Endothelial cell (in vitro differentiated cells): ENCODE data around the gene TSC22D1. TPM values are rescaled to one million over a fixed set of nuclear protein-coding genes. Genes with fewer than 3 reads are reported as not detected.

Source experiments
- DNase-seq: peaks from one replicate; pipeline ENCODE4 v3.0.0; 2021; ENCODE audit warnings: low spot score
- H3K27ac Mint-ChIP-seq: one replicate; pipeline ENCODE4 v1.8.0; 2021; ENCODE audit warnings: mixed read lengths, inconsistent platforms; ENCODE audit not compliant: unreplicated experiment
- H3K27me3 Mint-ChIP-seq: one replicate; pipeline ENCODE4 v1.8.0; 2021; ENCODE audit warnings: mild to moderate bottlenecking, moderate library complexity, mixed read lengths, inconsistent platforms; ENCODE audit not compliant: unreplicated experiment
- H3K36me3 Mint-ChIP-seq: one replicate; pipeline ENCODE4 v1.8.0; 2021; ENCODE audit warnings: mild to moderate bottlenecking, low read depth, mixed read lengths, inconsistent platforms; ENCODE audit not compliant: unreplicated experiment
- H3K4me1 Mint-ChIP-seq: one replicate; pipeline ENCODE4 v1.8.0; 2021; ENCODE audit warnings: mild to moderate bottlenecking, mixed read lengths, inconsistent platforms; ENCODE audit not compliant: unreplicated experiment
- H3K4me3 Mint-ChIP-seq: one replicate; pipeline ENCODE4 v1.8.0; 2021; ENCODE audit warnings: mild to moderate bottlenecking, mixed read lengths, inconsistent platforms; ENCODE audit not compliant: unreplicated experiment
- H3K9me3 Mint-ChIP-seq: one replicate; pipeline ENCODE4 v1.8.0; 2021; ENCODE audit warnings: mixed read lengths, inconsistent platforms; ENCODE audit not compliant: unreplicated experiment
- total RNA-seq: library from RNA; stranded (reverse); fragmentation: NEBNext Ultra II Directional; extraction: Animal tissue kit (Norgen Biotek cat#: 25700); gene quantifications from one replicate; pipeline ENCODE4 v1.2.1, GENCODE V29; 2021; ENCODE audit not compliant: unreplicated experiment
- TF ChIP-seq, protein P1 (sequence below): fragments of 200-600 bp; sonication (generic); IDR thresholded peaks from one replicate; pipeline ENCODE4 v1.5.0; 2021; ENCODE audit warnings: antibody characterized with exemption; ENCODE audit not compliant: unreplicated experiment

Gene TSC22D1
- total RNA-seq, 1 donor from 2014 or later = 73.0 TPM

GRCh38 chr13:44435142-44435918, 140.8 kb downstream of the TSC22D1 start:
- Mint-ChIP-seq H3K4me3 (peak overlapping the region; percentile 98), H3K27me3 (peaks cover 8% of the 10 kb centered on the region), H3K36me3 (peaks cover 5% of the 10 kb centered on the region), H3K4me1 (peaks cover 23% of the 10 kb centered on the region), H3K27ac (peak overlapping the region; percentile 98), H3K9me3 (no peaks in the 10 kb centered on the region)
- TF ChIP-seq, protein P1, sequence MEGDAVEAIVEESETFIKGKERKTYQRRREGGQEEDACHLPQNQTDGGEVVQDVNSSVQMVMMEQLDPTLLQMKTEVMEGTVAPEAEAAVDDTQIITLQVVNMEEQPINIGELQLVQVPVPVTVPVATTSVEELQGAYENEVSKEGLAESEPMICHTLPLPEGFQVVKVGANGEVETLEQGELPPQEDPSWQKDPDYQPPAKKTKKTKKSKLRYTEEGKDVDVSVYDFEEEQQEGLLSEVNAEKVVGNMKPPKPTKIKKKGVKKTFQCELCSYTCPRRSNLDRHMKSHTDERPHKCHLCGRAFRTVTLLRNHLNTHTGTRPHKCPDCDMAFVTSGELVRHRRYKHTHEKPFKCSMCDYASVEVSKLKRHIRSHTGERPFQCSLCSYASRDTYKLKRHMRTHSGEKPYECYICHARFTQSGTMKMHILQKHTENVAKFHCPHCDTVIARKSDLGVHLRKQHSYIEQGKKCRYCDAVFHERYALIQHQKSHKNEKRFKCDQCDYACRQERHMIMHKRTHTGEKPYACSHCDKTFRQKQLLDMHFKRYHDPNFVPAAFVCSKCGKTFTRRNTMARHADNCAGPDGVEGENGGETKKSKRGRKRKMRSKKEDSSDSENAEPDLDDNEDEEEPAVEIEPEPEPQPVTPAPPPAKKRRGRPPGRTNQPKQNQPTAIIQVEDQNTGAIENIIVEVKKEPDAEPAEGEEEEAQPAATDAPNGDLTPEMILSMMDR = no peak
- peak; percentile 97 for DNase-seq

GRCh38 chr13:44434766-44435141, 141.4 kb downstream of the TSC22D1 start:
- H3K9me3 Mint-ChIP-seq = no peaks in the 10 kb centered on the region
- peaks cover 6% of the 10 kb centered on the region for H3K27me3 Mint-ChIP-seq
- H3K4me1 Mint-ChIP-seq = peaks cover 17% of the 10 kb centered on the region
- peaks cover 5% of the 10 kb centered on the region for H3K36me3 Mint-ChIP-seq
- H3K4me3 Mint-ChIP-seq = peak overlapping the region; percentile 53
- no peak for DNase-seq
- peak overlapping the region; percentile 67 for H3K27ac Mint-ChIP-seq
- TF ChIP-seq, protein P1 = no peak

- Mint-ChIP-seq H3K4me1 (peaks cover 10% of the 10 kb centered on the region), H3K9me3 (no peaks in the 10 kb centered on the region), H3K27me3 (peaks cover 6% of the 10 kb centered on the region), H3K27ac (peak overlapping the region; percentile 67), H3K36me3 (peaks cover 5% of the 10 kb centered on the region), H3K4me3 (peak overlapping the region; percentile 53)
- TF ChIP-seq, protein P1 = no peak
- no peak for DNase-seq
These were observed 142.0 kb downstream of the TSC22D1 start for GRCh38 chr13:44433863-44434765.

- no peak overlapping the region for H3K27ac Mint-ChIP-seq
- H3K4me3 Mint-ChIP-seq = no peak overlapping the region
These were observed 143.5 kb downstream of the TSC22D1 start for GRCh38 chr13:44432650-44433049.

More at GRCh38 chr13:44432650-44433049, 143.5 kb downstream of the TSC22D1 start:
- Mint-ChIP-seq H3K27me3 (peaks cover 6% of the 10 kb centered on the region), H3K36me3 (peaks cover 5% of the 10 kb centered on the region), H3K4me1 (peaks cover 10% of the 10 kb centered on the region), H3K9me3 (no peaks in the 10 kb centered on the region)
- no peak for DNase-seq
- TF ChIP-seq, protein P1 = no peak
